Transverse colon (tissue), 4 donors: Measurements from ENCODE around the gene EP400. TPM values are rescaled to one million over a fixed set of nuclear protein-coding genes. Genes with fewer than 3 reads are reported as not detected.

Experiments used
- DNase-seq: peaks from one replicate; pipeline ENCODE4 v3.0.0-alpha.2; 2019
- H3K27ac ChIP-seq, 4 donors: fragments of 200-600 bp; sonication (generic); 2 replicates each; pipeline ENCODE4 v1.5.1; 2016 to 2018; ENCODE audit warnings: inconsistent platforms in 4 of 4
- H3K27me3 ChIP-seq: fragments of 200-600 bp; sonication (generic); 2 replicates; pipeline ENCODE4 v1.5.1; 2017; ENCODE audit warnings: inconsistent platforms
- H3K36me3 ChIP-seq, 4 donors: fragments of 200-600 bp; sonication (generic); 2 replicates each; pipeline ENCODE4 v1.5.1; 2017 to 2019; ENCODE audit warnings: inconsistent platforms in 4 of 4
- H3K4me1 ChIP-seq, 4 donors: fragments of 200-600 bp; sonication (generic); 2 replicates each; pipeline ENCODE4 v1.5.1; 2017 to 2020; ENCODE audit warnings: inconsistent platforms in 4 of 4
- H3K4me3 ChIP-seq, 4 donors: fragments of 200-600 bp; sonication (generic); 1 replicate in 1 of 4; 2 replicates in 3 of 4; pipeline versions ENCODE4 v1.5.1 to v1.6.1; 2017 to 2019; ENCODE audit warnings: inconsistent platforms in 4 of 4
- H3K9me3 ChIP-seq, 2 donors: fragments of 200-600 bp; sonication (generic); 2 replicates each; pipeline ENCODE4 v1.5.1; 2017 to 2019; ENCODE audit warnings: inconsistent platforms in 2 of 2
- EP300 ChIP-seq: sonication (generic); formaldehyde crosslinking; IDR thresholded peaks from one replicate; pipeline ENCODE4 v1.6.1; 2017; ENCODE audit warnings: antibody characterized with exemption, low read depth
- POLR2A ChIP-seq: fragments of 450-650 bp; IDR thresholded peaks from one replicate; pipeline ENCODE4 v1.6.1; 2016; ENCODE audit warnings: antibody characterized with exemption, mild to moderate bottlenecking, moderate library complexity
- POLR2AphosphoS5 ChIP-seq, 3 donors: sonication (generic); formaldehyde crosslinking; IDR thresholded peaks; one replicate each; pipeline ENCODE4 v1.6.1; 2016; ENCODE audit warnings: antibody characterized with exemption in 3 of 3
- whole genome bisulfite sequencing, 2 donors: methylation state at CpG; one replicate each; pipeline ENCODE4 v1.1.5; 2018; ENCODE audit warnings: low coverage in 1 of 2; 5-methylcytosine and 5-hydroxymethylcytosine counted together
- in situ Hi-C, 4 donors: fragments of 200-750 bp; cut with MboI; loops; one replicate each; pipeline versions ENCODE4 v1.15.0 to v1.15.1; 2017; ENCODE audit warnings: low sequenced_read_pairs in 3 of 4, low pct_ligation_motif_present in 1 of 4, low pct_unique_long_range_greater_than_20kb in 1 of 4
- intact Hi-C: fragments of 100-400 bp; cut with DNase I; formaldehyde crosslinking; loops from one replicate; pipeline ENCODE4 v1.15.1; 2023; ENCODE audit warnings: low total_unique reads
- total RNA-seq, 4 donors: library from RNA; depleted of rRNA; stranded (reverse); fragments of >200 nt; gene quantifications; one replicate each; pipeline ENCODE4 v1.1.0, GENCODE V29; 2016
- TF ChIP-seq, protein P1 (sequence below), 5 experiments: fragments of 200-600 bp in 3 of 5; fragments of 450-650 bp in 2 of 5; sonication (generic) in 3 of 5; IDR thresholded peaks; 1 replicate in 2 of 5; 2 replicates in 3 of 5; pipeline ENCODE4 v1.5.1; 2016 to 2017; ENCODE audit warnings: antibody characterized with exemption in 5 of 5, inconsistent platforms in 3 of 5, mild to moderate bottlenecking in 2 of 5, moderate library complexity in 1 of 5

Gene EP400
- total RNA-seq, 4 donors from 2014 or later: 25.4 to 67.3 (median 37.5) TPM

DNA sequence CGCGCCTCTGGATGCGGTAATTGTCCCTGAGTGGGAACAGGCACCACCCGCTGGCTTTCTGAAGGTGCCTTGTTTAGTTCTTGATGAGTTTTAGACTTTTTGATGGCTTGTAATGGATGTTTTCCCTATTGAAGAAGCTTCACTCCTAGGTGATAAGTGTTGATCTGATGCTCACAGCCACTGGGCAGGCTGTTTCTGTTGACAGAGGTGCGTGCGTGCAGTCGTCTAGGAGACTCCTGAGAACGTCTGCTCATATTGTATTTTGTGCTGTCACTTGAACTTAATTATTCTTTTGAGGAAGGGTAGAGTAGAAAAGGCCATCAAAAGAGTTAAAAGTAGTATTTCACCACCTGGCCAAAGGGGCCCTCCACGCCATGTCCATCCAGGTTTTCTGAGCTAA is 70.5 kb downstream of the EP400 start:
- Histone ChIP-seq H3K36me3 (peaks cover 0 to 69% (median 32%) of the 10 kb centered on the region in 4 donors), H3K27ac (no peak overlapping the region), H3K4me3 (no peak overlapping the region), H3K27me3 (no peaks in the 10 kb centered on the region), H3K9me3 (no peaks in the 10 kb centered on the region), H3K4me1 (no peaks in the 10 kb centered on the region)
- in situ Hi-C loops: no loop called here
- DNase-seq: no peak
- intact Hi-C loops: no loop called here
- WGBS, 2 donors: 89 to 92% methylated on average over 6 to 9 of the region's 9 CpGs
- TF ChIP-seq EP300: no peak
- TF ChIP-seq POLR2A: no peak
- TF ChIP-seq, protein P1, sequence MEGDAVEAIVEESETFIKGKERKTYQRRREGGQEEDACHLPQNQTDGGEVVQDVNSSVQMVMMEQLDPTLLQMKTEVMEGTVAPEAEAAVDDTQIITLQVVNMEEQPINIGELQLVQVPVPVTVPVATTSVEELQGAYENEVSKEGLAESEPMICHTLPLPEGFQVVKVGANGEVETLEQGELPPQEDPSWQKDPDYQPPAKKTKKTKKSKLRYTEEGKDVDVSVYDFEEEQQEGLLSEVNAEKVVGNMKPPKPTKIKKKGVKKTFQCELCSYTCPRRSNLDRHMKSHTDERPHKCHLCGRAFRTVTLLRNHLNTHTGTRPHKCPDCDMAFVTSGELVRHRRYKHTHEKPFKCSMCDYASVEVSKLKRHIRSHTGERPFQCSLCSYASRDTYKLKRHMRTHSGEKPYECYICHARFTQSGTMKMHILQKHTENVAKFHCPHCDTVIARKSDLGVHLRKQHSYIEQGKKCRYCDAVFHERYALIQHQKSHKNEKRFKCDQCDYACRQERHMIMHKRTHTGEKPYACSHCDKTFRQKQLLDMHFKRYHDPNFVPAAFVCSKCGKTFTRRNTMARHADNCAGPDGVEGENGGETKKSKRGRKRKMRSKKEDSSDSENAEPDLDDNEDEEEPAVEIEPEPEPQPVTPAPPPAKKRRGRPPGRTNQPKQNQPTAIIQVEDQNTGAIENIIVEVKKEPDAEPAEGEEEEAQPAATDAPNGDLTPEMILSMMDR (IDR thresholded peaks at IDR 0.05): no peak
- TF ChIP-seq POLR2AphosphoS5 (IDR thresholded peaks at IDR 0.05): no peak

DNA sequence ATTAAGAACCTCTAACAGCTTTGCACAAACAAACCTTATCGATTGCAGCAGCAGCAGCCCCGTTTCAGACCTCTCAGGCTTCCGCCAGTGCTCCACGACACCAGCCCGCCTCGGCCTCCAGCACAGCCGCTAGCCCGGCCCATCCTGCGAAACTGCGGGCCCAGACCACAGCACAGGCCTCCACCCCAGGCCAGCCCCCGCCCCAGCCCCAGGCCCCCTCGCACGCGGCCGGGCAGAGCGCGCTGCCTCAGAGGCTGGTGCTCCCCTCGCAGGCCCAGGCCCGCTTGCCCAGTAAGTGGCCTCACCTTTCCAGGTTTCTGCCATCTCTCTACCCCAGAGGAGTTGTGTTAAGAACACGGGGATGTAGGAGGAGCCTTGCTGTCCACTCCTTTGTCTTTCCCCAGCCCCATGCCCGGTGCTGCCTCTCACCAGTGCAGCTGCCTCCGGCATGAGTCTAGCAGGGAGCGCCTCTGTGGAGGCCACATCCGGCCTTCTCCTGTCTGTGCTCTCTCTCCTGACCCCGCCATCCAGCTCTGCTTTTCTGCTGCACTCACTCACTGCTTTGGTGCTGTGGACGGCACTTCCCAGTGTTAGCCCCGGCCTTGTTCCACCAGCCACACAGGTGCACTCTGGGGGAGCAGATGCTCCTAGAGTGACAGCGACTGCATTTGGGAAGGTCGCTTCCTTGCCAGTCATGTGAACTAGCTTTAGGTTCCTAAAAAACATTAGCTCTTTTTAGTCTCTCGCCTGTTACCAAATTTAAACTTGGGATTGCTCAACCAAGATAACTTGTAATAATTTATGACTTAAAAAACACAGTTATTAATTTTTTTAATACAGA is 71.5 kb downstream of the EP400 start:
- Histone ChIP-seq H3K36me3 (peaks cover 0 to 68% (median 34%) of the 10 kb centered on the region in 4 donors), H3K4me3 (no peak overlapping the region), H3K4me1 (no peaks in the 10 kb centered on the region), H3K27ac (no peak overlapping the region), H3K27me3 (no peaks in the 10 kb centered on the region), H3K9me3 (no peaks in the 10 kb centered on the region)
- in situ Hi-C loops: no loop called here
- WGBS, 2 donors: 93 to 95% methylated on average over 7 to 30 of the region's 30 CpGs
- no peak for DNase-seq
- intact Hi-C loops: no loop called here
- TF ChIP-seq, protein P1 (IDR thresholded peaks at IDR 0.05): no peak
- TF ChIP-seq EP300: no peak
- TF ChIP-seq POLR2A: no peak
- TF ChIP-seq POLR2AphosphoS5 (IDR thresholded peaks at IDR 0.05): no peak

DNA sequence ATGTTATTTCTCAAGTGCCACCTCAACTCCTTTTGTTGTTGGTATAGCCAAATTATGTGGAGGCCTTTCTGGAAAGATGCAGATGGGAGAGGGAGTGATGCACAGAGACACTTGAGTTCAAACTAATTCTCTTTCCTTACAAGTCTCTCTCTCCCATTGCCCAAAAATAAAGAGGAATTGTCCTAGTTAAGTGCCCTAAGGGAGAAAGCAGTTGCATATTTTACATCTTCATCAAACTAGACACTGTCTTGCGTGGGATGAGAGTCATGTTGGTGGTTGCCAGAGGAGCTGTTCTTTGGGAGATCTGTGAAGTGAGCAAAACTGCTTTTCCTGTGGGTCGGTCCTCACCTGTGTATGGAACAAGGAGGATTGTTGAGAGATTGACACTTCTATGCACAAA is 72.2 kb downstream of the EP400 start:
- in situ Hi-C loops: no loop called here
- TF ChIP-seq, protein P1 (IDR thresholded peaks at IDR 0.05): no peak
- TF ChIP-seq POLR2A: no peak
- TF ChIP-seq POLR2AphosphoS5 (IDR thresholded peaks at IDR 0.05): no peak
- no peak for TF ChIP-seq EP300
- H3K27me3 ChIP-seq: no peaks in the 10 kb centered on the region

DNA sequence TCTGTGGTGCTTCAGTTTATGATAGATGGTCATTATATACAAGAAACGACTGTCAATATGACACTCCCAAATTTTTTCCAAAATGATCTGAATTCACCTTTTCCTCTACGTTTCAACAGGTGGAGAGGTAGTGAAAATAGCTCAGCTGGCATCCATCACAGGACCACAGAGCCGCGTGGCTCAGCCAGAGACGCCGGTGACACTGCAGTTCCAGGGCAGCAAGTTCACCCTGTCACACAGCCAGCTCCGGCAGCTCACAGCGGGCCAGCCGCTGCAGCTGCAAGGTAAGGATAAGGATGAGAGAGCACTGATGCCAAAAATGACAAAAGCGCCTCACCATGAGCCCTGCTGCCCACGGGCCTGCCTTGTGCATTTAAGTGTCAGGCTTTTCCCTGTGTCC is 73.9 kb downstream of the EP400 start:
- H3K9me3 ChIP-seq: no peaks in the 10 kb centered on the region

More for the DNA sequence above, 72.2 kb downstream of the EP400 start:
- no peak for DNase-seq
- Histone ChIP-seq H3K4me1 (no peaks in the 10 kb centered on the region), H3K4me3 (no peak overlapping the region), H3K27ac (no peak overlapping the region), H3K36me3 (peaks cover 0 to 74% (median 35%) of the 10 kb centered on the region in 4 donors), H3K9me3 (no peaks in the 10 kb centered on the region)
- 94 to 97% methylated on average over 2 of the region's 2 CpGs for WGBS, 2 donors
- intact Hi-C loops: no loop called here

More for the DNA sequence above, 73.9 kb downstream of the EP400 start:
- H3K4me1 ChIP-seq: no peaks in the 10 kb centered on the region
- 93 to 95% methylated on average over 6 to 11 of the region's 11 CpGs for WGBS, 2 donors
- in situ Hi-C loops: no loop called here
- DNase-seq: no peak
- no peak overlapping the region for H3K4me3 ChIP-seq
- H3K36me3 ChIP-seq: peaks cover 0 to 79% (median 35%) of the 10 kb centered on the region in 4 donors
- no peak overlapping the region for H3K27ac ChIP-seq
- H3K27me3 ChIP-seq: no peaks in the 10 kb centered on the region
- TF ChIP-seq POLR2A (no peak), POLR2AphosphoS5 (IDR thresholded peaks at IDR 0.05) (no peak)
- TF ChIP-seq, protein P1 (IDR thresholded peaks at IDR 0.05): no peak
- intact Hi-C loops: no loop called here
